Lung (tissue), 16 donors: ENCODE measurements around the gene ZNF311. TPM values are rescaled to one million over a fixed set of nuclear protein-coding genes. Genes with fewer than 3 reads are reported as not detected.

Source experiments
- ATAC-seq: fragments of 200-7000 bp; cut with Tn5 transposase; one replicate; pipeline ENCODE4 v1.9.1; 2020; ENCODE audit warnings: moderate number of reproducible peaks; ENCODE audit not compliant: insufficient read depth, low FRiP score
- DNase-seq, 3 donors: peaks; one replicate each; pipeline ENCODE4 v3.0.0-alpha.2; 2013 to 2017
- H3K27ac ChIP-seq, 2 donors: one replicate each; pipeline ENCODE4 v1.5.1; 2013; ENCODE audit warnings: mild to moderate bottlenecking in 2 of 2, moderate library complexity in 2 of 2, control low read depth in 1 of 2, inconsistent platforms in 1 of 2, low read depth in 1 of 2, low read length in 1 of 2
- H3K27me3 ChIP-seq, 3 donors: one replicate each; pipeline ENCODE4 v1.5.1; 2013; ENCODE audit warnings: low read length in 2 of 3; ENCODE audit not compliant: control insufficient read depth in 3 of 3, insufficient read depth in 3 of 3
- H3K36me3 ChIP-seq, 4 donors: one replicate each; pipeline ENCODE4 v1.5.1; 2013; ENCODE audit warnings: low read length in 4 of 4, mild to moderate bottlenecking in 1 of 4, moderate library complexity in 1 of 4; ENCODE audit not compliant: control insufficient read depth in 4 of 4, insufficient read depth in 4 of 4
- H3K4me1 ChIP-seq, 5 donors: one replicate each; pipeline ENCODE4 v1.5.1; 2013; ENCODE audit warnings: low read length in 5 of 5, mild to moderate bottlenecking in 2 of 5, moderate library complexity in 1 of 5; ENCODE audit not compliant: control insufficient read depth in 5 of 5, insufficient read depth in 5 of 5
- H3K4me3 ChIP-seq: one replicate; pipeline ENCODE4 v1.5.1; 2013; ENCODE audit warnings: mild to moderate bottlenecking, control low read depth, moderate library complexity
- H3K9ac ChIP-seq, 2 donors: one replicate each; pipeline ENCODE4 v1.5.1; 2013; ENCODE audit warnings: low read length in 2 of 2, control low read depth in 1 of 2; ENCODE audit not compliant: insufficient read depth in 1 of 2
- H3K9me3 ChIP-seq, 4 donors: one replicate each; pipeline ENCODE4 v1.5.1; 2013; ENCODE audit warnings: low read length in 3 of 4, mild to moderate bottlenecking in 1 of 4, moderate library complexity in 1 of 4; ENCODE audit not compliant: control insufficient read depth in 4 of 4, insufficient read depth in 3 of 4
- WGBS, 2 donors: extraction: QIAGEN DNeasy Blood & Tissue Kit; methylation state at CpG; one replicate each; pipeline ENCODE4 v1.1.7; 2013; 5-methylcytosine and 5-hydroxymethylcytosine counted together
- long read RNA-seq, 5 donors: transcript quantifications; one replicate each; lab custom pipeline, GENCODE V29; 2026
- polyA plus RNA-seq, 2 donors: library from polyadenylated mRNA; stranded (reverse); fragments of 200-250 nt; gene quantifications; one replicate each; pipeline ENCODE4 v1.2.1, GENCODE V29; 2013
- total RNA-seq, 2 donors: library from RNA; depleted of rRNA in 1 of 2; stranded (reverse); fragments of >200 nt in 1 of 2; gene quantifications; one replicate each; pipeline ENCODE4 v1.2.1, GENCODE V29; 2014 to 2021
- TF ChIP-seq, protein P1 (sequence below): IDR thresholded peaks from 2 replicates; pipeline ENCODE4 v1.5.1; 2012; ENCODE audit warnings: mild to moderate bottlenecking; ENCODE audit errors: control extremely low read depth, extremely low read depth
- donor health status: control.
- donor health status: control.
- donor health status: Bipolar disorder and iron deficiency.
- donor health status: healthy.
- donor health status: DM: yes; HTN: yes; CAD: no.

ZNF311 gene
- total RNA-seq: 1 to 10 TPM; 1.7 to 3.1 TPM
- polyA plus RNA-seq: 1 to 10 TPM in 1 of 2 donors, under 1 TPM in 1; 0.42 to 1.0 TPM
- long read RNA-seq, donor 1: 0 reads
- long read RNA-seq, donor 2: 0 reads
- long read RNA-seq, donor 3: 0 reads
- long read RNA-seq, donor 4: 0 reads
- long read RNA-seq, donor 5, partial matches to known transcripts: 0 of 1 reads
- long read RNA-seq, donor 5, other reads (novel, unspliced or antisense): 0 of 1 reads

DNA sequence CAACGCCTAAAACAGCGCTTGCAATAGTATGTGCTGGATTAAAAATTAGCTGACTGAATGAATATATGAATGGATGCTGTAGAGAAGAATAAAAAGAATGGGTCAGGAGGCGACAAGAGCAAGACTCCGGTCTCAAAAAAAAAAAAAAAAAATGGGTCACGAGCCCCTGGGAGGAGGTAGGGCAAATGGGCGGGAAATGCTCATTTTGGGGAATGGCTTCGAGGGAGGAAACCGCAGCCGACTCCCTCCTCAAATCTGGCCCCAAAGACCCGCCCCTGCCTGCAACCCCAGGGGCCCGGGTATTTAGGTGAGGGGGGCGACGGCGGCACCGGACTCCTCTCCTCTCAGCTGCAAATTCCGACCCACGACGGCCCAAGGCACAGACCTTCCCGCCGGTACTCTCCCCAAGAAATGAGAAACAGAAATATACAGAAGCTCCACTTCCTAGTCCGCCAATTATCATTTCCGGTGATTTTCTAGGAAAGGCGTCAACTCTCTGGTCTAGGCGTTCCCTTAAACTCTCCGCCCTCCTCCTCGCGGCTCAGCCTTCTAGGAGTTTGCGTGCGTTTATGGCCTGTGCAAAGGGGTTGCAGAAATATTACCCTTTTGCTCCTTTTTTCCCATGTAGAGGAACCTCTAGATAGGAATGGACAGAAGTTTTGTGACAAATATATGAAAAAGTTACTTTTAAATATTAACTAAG lies at the start of gene ZNF311:
TSS of gene ZNF311 (minus strand) at position 133 of the 703 bp plus-strand sequence. CDS start 1,361 bp downstream, outside the sequence.
- H3K36me3 ChIP-seq: no peaks in the 10 kb centered on the region
- peaks cover 0 to 7% (median 0%) of the 10 kb centered on the region in 3 donors for H3K27me3 ChIP-seq
- peak within 1 kb of the TSS in 1 of 2 donors; percentile 84 for H3K27ac ChIP-seq
- DNase-seq (peak; percentile 71 to 94 (median 86)), ATAC-seq (peak; percentile 95)
- H3K9me3 ChIP-seq: no peaks in the 10 kb centered on the region
- H3K4me3 ChIP-seq: peak within 1 kb of the TSS; percentile 72
- WGBS, 2 donors: 8 to 12% methylated on average over 27 to 29 of the region's 29 CpGs
- TF ChIP-seq, protein P1, sequence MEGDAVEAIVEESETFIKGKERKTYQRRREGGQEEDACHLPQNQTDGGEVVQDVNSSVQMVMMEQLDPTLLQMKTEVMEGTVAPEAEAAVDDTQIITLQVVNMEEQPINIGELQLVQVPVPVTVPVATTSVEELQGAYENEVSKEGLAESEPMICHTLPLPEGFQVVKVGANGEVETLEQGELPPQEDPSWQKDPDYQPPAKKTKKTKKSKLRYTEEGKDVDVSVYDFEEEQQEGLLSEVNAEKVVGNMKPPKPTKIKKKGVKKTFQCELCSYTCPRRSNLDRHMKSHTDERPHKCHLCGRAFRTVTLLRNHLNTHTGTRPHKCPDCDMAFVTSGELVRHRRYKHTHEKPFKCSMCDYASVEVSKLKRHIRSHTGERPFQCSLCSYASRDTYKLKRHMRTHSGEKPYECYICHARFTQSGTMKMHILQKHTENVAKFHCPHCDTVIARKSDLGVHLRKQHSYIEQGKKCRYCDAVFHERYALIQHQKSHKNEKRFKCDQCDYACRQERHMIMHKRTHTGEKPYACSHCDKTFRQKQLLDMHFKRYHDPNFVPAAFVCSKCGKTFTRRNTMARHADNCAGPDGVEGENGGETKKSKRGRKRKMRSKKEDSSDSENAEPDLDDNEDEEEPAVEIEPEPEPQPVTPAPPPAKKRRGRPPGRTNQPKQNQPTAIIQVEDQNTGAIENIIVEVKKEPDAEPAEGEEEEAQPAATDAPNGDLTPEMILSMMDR: no peak
- peaks cover 0 to 7% (median 0%) of the 10 kb centered on the region in 5 donors for H3K4me1 ChIP-seq
- H3K9ac ChIP-seq: no peak within 1 kb of the TSS

DNA sequence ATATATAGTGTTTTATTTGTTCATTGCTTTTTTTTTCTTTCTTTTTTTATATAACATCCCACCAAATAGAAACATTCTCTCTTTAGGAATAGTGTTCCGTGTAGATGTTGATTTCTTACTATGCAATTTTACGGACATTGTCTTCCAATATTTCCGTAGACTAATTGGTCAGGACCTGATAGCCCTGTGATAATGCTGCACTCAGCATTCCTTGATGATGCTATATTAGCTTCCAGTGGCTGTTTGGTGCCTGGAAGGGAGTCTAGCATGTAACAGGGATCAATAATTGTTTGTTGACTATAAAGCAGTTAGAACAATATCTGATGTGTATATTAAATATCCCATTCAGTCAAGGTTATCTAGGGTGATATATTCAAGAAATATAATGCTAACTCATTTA lies 46.6 kb upstream of the ZNF311 start:
- Histone ChIP-seq H3K27ac (no peak overlapping the region), H3K36me3 (no peaks in the 10 kb centered on the region), H3K9me3 (peaks cover 0 to 2% (median 0%) of the 10 kb centered on the region in 4 donors), H3K4me1 (no peaks in the 10 kb centered on the region), H3K4me3 (no peak overlapping the region), H3K27me3 (peaks cover 0 to 6% (median 0%) of the 10 kb centered on the region in 3 donors), H3K9ac (no peak overlapping the region)
- no peak for DNase-seq
- WGBS, 2 donors: 78 to 84% methylated on average over 3 of the region's 3 CpGs
- ATAC-seq: no peak
- TF ChIP-seq, protein P1: no peak

DNA sequence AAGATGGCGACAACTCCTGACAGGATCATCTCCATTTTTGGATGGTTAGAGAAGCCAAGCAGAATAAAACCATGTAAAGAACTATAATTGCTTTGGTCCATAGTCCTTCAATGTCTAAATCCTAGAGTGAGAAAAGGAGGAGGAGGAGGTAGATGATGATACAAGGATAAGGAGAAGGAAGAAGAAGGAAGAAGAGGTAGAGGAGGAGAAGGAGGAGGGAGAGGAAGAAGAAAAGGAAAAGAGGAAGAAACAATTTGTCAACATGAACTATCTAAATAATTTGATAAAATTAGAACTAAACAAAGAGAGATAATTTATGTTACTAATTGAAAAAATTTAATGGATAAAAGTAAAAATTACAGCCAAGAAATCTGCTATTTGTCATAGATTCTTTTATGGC lies 40.0 kb upstream of the ZNF311 start, which contains the start of gene OR2W1:
TSS of gene OR2W1 (minus strand) at position 101 of the 400 bp plus-strand sequence. CDS start at position 101, 0 bp downstream.
- no peak for DNase-seq
- Histone ChIP-seq H3K27ac (no peak within 1 kb of the TSS), H3K36me3 (no peaks in the 10 kb centered on the region), H3K9ac (no peak within 1 kb of the TSS), H3K27me3 (peaks cover 0 to 13% (median 0%) of the 10 kb centered on the region in 3 donors), H3K4me1 (no peaks in the 10 kb centered on the region), H3K4me3 (no peak within 1 kb of the TSS), H3K9me3 (no peaks in the 10 kb centered on the region)
- TF ChIP-seq, protein P1: no peak
- no peak for ATAC-seq
- WGBS, 2 donors: 77 to 93% methylated on average over 1 of the region's 1 CpG
